ENCODE results near the gene MPG.

DNA sequence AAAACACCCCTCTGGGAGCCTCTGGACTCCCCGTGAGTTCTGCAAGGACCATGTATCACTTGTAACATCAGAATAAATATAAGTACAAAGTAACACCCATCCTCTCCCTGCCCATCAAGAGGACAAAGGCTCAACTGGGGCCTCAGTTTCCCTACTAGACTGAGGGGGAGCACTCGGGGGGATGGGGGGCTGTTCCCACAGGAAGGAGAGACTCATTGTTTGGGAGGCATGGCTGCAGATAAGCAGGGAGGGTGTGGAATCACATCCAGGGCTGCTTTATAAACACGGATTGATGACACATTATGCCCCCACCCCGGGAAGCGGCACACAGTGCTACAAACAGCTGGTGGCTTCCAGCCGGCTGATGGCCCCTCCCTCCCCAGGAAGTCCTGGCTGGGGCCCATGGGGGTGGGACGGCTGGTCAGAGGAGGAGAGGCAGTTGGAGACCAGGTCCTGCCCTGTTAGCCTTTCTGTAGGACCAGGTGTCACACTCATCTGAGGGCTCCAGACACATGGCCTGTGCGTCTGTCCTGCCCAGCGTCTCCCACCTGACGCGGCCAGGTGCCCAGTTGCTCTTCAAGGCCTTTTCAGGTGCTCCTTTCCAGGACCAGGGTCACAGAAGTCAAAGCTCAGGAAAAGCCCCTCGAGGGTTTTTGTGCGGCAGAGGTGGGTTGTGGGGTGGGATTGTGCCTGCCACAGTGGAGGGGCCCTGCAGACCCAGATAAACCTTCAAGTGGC is 1.3 kb upstream of the MPG start:
- TF ChIP-seq, protein P1, sequence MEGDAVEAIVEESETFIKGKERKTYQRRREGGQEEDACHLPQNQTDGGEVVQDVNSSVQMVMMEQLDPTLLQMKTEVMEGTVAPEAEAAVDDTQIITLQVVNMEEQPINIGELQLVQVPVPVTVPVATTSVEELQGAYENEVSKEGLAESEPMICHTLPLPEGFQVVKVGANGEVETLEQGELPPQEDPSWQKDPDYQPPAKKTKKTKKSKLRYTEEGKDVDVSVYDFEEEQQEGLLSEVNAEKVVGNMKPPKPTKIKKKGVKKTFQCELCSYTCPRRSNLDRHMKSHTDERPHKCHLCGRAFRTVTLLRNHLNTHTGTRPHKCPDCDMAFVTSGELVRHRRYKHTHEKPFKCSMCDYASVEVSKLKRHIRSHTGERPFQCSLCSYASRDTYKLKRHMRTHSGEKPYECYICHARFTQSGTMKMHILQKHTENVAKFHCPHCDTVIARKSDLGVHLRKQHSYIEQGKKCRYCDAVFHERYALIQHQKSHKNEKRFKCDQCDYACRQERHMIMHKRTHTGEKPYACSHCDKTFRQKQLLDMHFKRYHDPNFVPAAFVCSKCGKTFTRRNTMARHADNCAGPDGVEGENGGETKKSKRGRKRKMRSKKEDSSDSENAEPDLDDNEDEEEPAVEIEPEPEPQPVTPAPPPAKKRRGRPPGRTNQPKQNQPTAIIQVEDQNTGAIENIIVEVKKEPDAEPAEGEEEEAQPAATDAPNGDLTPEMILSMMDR (conservative IDR thresholded peaks at IDR 0.05 in 1 of 2, IDR thresholded peaks at IDR 0.05 in 1 of 2; ENCODE audit: extremely low read depth in 1 of 2, insufficient read depth in 1 of 2, low read depth in 1 of 2, low read length in 2 of 2), result no peak
- TF ChIP-seq EZH2 (IDR thresholded peaks at IDR 0.05; ENCODE audit: borderline replicate concordance, low read length), result no peak
